ENCODE results near the gene NKX6-1.

NKX6-1 gene

GRCh38 chr4:84498935-84499623 lies at the start of gene NKX6-1:
Gene NKX6-1, minus strand, starts transcription at chr4:84499292. Its CDS starts 1,064 bp downstream, at chr4:84498228.
- no peak for DNase-seq (ENCODE audit: low read depth in 4 of 4, low spot score in 1 of 4)

- DNase-seq (ENCODE audit: low read depth in 4 of 4, low spot score in 1 of 4) = no peak
Observed at GRCh38 chr4:84547211-84547610, 48.1 kb upstream of the NKX6-1 start.

- no peak for DNase-seq (ENCODE audit: low read depth in 4 of 4, low spot score in 1 of 4)
Observed at GRCh38 chr4:84545093-84545492, 46.0 kb upstream of the NKX6-1 start.

- no peak for DNase-seq (ENCODE audit: low read depth in 4 of 4, low spot score in 1 of 4)
Observed at GRCh38 chr4:84535901-84536300, 36.8 kb upstream of the NKX6-1 start.

GRCh38 chr4:84531689-84532088 lies 32.6 kb upstream of the NKX6-1 start:
- DNase-seq (ENCODE audit: low read depth in 4 of 4, low spot score in 1 of 4) = no peak

- DNase-seq (ENCODE audit: low read depth in 4 of 4, low spot score in 1 of 4) = no peak
Observed at GRCh38 chr4:84530871-84531270, 31.8 kb upstream of the NKX6-1 start.

- DNase-seq (ENCODE audit: low read depth in 4 of 4, low spot score in 1 of 4) = no peak
Observed at GRCh38 chr4:84530454-84530853, 31.4 kb upstream of the NKX6-1 start.

GRCh38 chr4:84529169-84529751 lies 30.2 kb upstream of the NKX6-1 start:
- no peak for DNase-seq (ENCODE audit: low read depth in 4 of 4, low spot score in 1 of 4)

GRCh38 chr4:84527391-84527790 lies 28.3 kb upstream of the NKX6-1 start:
- DNase-seq (ENCODE audit: low read depth in 4 of 4, low spot score in 1 of 4) = no peak

GRCh38 chr4:84515075-84515474 lies 16.0 kb upstream of the NKX6-1 start:
- no peak for DNase-seq (ENCODE audit: low read depth in 4 of 4, low spot score in 1 of 4)

- DNase-seq (ENCODE audit: low read depth in 4 of 4, low spot score in 1 of 4) = no peak
Observed at GRCh38 chr4:84512277-84512676, 13.2 kb upstream of the NKX6-1 start.

- no peak for DNase-seq (ENCODE audit: low read depth in 4 of 4, low spot score in 1 of 4)
Observed at GRCh38 chr4:84511703-84512102, 12.6 kb upstream of the NKX6-1 start.

GRCh38 chr4:84507941-84508340 lies 8.8 kb upstream of the NKX6-1 start:
- no peak for DNase-seq (ENCODE audit: low read depth in 4 of 4, low spot score in 1 of 4)

- no peak for DNase-seq (ENCODE audit: low read depth in 4 of 4, low spot score in 1 of 4)
Observed at GRCh38 chr4:84504821-84505220, 5.7 kb upstream of the NKX6-1 start.

- DNase-seq (ENCODE audit: low read depth in 4 of 4, low spot score in 1 of 4) = no peak
Observed at GRCh38 chr4:84503495-84504437, 4.7 kb upstream of the NKX6-1 start.

GRCh38 chr4:84502955-84503373 lies 3.9 kb upstream of the NKX6-1 start:
- DNase-seq (ENCODE audit: low read depth in 4 of 4, low spot score in 1 of 4) = no peak

- no peak for DNase-seq (ENCODE audit: low read depth in 4 of 4, low spot score in 1 of 4)
Observed at GRCh38 chr4:84502333-84502954, 3.4 kb upstream of the NKX6-1 start.

GRCh38 chr4:84501721-84502267 lies 2.7 kb upstream of the NKX6-1 start:
- DNase-seq (ENCODE audit: low read depth in 4 of 4, low spot score in 1 of 4) = no peak

- no peak for DNase-seq (ENCODE audit: low read depth in 4 of 4, low spot score in 1 of 4)
Observed at GRCh38 chr4:84501202-84501503, 2.1 kb upstream of the NKX6-1 start.

GRCh38 chr4:84500386-84501201 lies 1.5 kb upstream of the NKX6-1 start:
- DNase-seq (ENCODE audit: low read depth in 4 of 4, low spot score in 1 of 4) = no peak

GRCh38 chr4:84499624-84499982 lies 511 bp upstream of the NKX6-1 start:
- DNase-seq (ENCODE audit: low read depth in 4 of 4, low spot score in 1 of 4) = no peak
